ENCODE measurements around the gene ELK3. TPM values are rescaled to one million over a fixed set of nuclear protein-coding genes. Genes with fewer than 3 reads are reported as not detected.

Gene ELK3
- total and polyA plus RNA-seq, 2 of the 8 experiments (the other 6 are each of a cell fraction or from before 2014, with no cell fraction given): 3.5 to 14.3 TPM

DNA sequence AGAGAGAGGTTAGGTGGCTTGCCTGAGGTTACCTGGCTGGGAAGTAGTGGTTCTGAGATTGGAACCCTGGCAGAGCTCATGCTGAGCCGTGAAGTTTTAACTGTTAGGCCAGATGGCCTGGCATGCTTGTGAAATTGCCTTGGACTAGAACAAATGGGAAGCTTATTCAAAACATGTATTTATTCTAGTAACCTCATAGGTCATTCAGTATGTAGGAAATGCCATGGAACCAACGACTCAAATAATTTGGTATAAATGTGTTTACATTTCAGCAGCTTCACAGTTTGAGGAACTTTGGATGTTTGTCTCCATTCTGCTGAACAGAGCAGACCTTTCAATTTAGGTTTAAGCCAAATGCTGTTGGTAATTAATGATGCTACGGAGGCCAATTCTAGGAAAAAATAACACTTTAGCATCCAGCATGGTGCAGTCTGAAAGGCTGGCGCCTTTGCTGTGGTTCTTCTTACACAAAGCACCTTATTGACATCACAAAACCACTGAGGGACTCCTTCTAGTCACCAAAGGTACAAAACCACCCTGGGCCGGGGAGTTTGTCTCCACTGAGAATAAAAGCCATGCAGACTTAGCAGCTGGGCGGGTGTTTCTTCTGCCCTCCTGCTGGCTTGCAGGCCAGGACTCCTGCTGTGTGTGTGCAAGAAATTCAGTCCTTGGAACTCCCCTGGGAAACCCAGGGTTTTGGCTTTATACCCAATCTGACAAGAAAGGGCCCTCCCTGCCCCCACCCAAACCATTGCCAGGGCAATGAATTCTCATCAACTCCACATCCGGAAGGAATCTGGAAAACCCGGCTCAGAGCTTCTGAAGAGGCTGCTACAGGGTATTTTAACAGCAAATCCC, 64.2 kb downstream of the ELK3 start (continued):
- TF ChIP-seq, protein P1, sequence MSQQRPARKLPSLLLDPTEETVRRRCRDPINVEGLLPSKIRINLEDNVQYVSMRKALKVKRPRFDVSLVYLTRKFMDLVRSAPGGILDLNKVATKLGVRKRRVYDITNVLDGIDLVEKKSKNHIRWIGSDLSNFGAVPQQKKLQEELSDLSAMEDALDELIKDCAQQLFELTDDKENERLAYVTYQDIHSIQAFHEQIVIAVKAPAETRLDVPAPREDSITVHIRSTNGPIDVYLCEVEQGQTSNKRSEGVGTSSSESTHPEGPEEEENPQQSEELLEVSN (IDR thresholded peaks at IDR 0.05): no peak
- TF ChIP-seq EZH2 (IDR thresholded peaks at IDR 0.05; ENCODE audit: low read depth, low read length, severe bottlenecking): no peak
- TF ChIP-seq KDM4A (IDR thresholded peaks at IDR 0.05; ENCODE audit: low read depth, low read length, severe bottlenecking): no peak
- peak; percentile 76; the same call in 1 of the 2 replicates for TF ChIP-seq KDM1A (IDR thresholded peaks at IDR 0.05; ENCODE audit: borderline replicate concordance, low read length)
- TF ChIP-seq, protein P2, sequence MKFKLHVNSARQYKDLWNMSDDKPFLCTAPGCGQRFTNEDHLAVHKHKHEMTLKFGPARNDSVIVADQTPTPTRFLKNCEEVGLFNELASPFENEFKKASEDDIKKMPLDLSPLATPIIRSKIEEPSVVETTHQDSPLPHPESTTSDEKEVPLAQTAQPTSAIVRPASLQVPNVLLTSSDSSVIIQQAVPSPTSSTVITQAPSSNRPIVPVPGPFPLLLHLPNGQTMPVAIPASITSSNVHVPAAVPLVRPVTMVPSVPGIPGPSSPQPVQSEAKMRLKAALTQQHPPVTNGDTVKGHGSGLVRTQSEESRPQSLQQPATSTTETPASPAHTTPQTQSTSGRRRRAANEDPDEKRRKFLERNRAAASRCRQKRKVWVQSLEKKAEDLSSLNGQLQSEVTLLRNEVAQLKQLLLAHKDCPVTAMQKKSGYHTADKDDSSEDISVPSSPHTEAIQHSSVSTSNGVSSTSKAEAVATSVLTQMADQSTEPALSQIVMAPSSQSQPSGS (IDR thresholded peaks at IDR 0.05; ENCODE audit: low read length): no peak
- no peak for TF ChIP-seq CEBPB (IDR thresholded peaks at IDR 0.05; ENCODE audit: low read depth, low read length)
- TF ChIP-seq JUND (IDR thresholded peaks at IDR 0.05; ENCODE audit: low read length): no peak
- TF ChIP-seq TBP (IDR thresholded peaks at IDR 0.05; ENCODE audit: low read depth, low read length): no peak
- TF ChIP-seq SP1 (IDR thresholded peaks at IDR 0.05; ENCODE audit: low read depth, low read length): 0 out of 2 replicates have a peak, but pooled peaks have one; percentile 11
